ENCODE measurements around the gene MPRIP.

GRCh38 chr17:17175340-17175739 lies 133.1 kb downstream of the MPRIP start:
- no peak for TF ChIP-seq CTCF (IDR thresholded peaks at IDR 0.05)
- no peak for TF ChIP-seq POLR2A (IDR thresholded peaks at IDR 0.05)

Measured in body of pancreas (tissue), 4 donors.